HG02884 (cell line): ENCODE data around the gene SNRPD2.
"Not testable (repeated sequence)": the region's sequence is repeated elsewhere in the genome, so short reads cannot be mapped to it uniquely, and the experiment has no call there.

ENCODE experiments used
- ATAC-seq: cut with Tn5 transposase; IDR thresholded peaks from one replicate; pipeline ENCODE4 v1.9.1; 2021; ENCODE audit warnings: mild to moderate bottlenecking, moderate library complexity; ENCODE audit not compliant: unreplicated experiment

The SNRPD2 gene

GRCh38 chr19:45691516-45692186 lies at the start of gene SNRPD2:
Gene SNRPD2 (minus strand): TSS chr19:45691953. CDS start chr19:45691888, 65 bp downstream.
- peak; percentile 52 for ATAC-seq

GRCh38 chr19:45739498-45740439 lies 48.0 kb upstream of the SNRPD2 start:
- ATAC-seq, result no peak

GRCh38 chr19:45733160-45733810 lies 41.5 kb upstream of the SNRPD2 start, which contains the start of gene MEIOSIN:
Gene MEIOSIN (plus strand): TSS chr19:45733439. CDS start chr19:45735377, 1,938 bp downstream.
- no peak for ATAC-seq

GRCh38 chr19:45730368-45731288 lies 38.9 kb upstream of the SNRPD2 start, which contains the start of gene FBXO46:
Gene FBXO46 (minus strand): TSS chr19:45730896. CDS start chr19:45713495, 17,401 bp downstream.
- ATAC-seq, result peak; percentile 84

GRCh38 chr19:45729800-45730290 lies 38.1 kb upstream of the SNRPD2 start:
- ATAC-seq, result no peak

- not testable (repeated sequence) for ATAC-seq
Observed at GRCh38 chr19:45728683-45729082, 36.9 kb upstream of the SNRPD2 start.

GRCh38 chr19:45720065-45720464 lies 28.3 kb upstream of the SNRPD2 start:
- not testable (repeated sequence) for ATAC-seq

- ATAC-seq, result no peak
Observed at GRCh38 chr19:45717983-45718650, 26.4 kb upstream of the SNRPD2 start.

GRCh38 chr19:45717131-45717982 lies 25.6 kb upstream of the SNRPD2 start:
- ATAC-seq, result peak; percentile 85

GRCh38 chr19:45716359-45717130 lies 24.8 kb upstream of the SNRPD2 start:
- ATAC-seq, result no peak

- no peak for ATAC-seq
Observed at GRCh38 chr19:45715139-45715538, 23.4 kb upstream of the SNRPD2 start.

- no peak for ATAC-seq
Observed at GRCh38 chr19:45713141-45713540, 21.4 kb upstream of the SNRPD2 start.

- ATAC-seq, result no peak
Observed at GRCh38 chr19:45712699-45713067, 20.9 kb upstream of the SNRPD2 start.

GRCh38 chr19:45711851-45712698 lies 20.3 kb upstream of the SNRPD2 start:
- no peak for ATAC-seq

- ATAC-seq, result no peak
Observed at GRCh38 chr19:45710356-45711130, 18.8 kb upstream of the SNRPD2 start.
